Loucy (cell line): ENCODE results near the gene SAXO1.

Source experiments
- EZH2phosphoT487 ChIP-seq: fragments of 200-600 bp; IDR thresholded peaks from 2 replicates; pipeline ENCODE4 v1.6.1; 2018; ENCODE audit warnings: antibody characterized with exemption, mild to moderate bottlenecking, moderate library complexity, borderline replicate concordance
- TF ChIP-seq, protein P1 (sequence below): fragments of 200-600 bp; sonication (generic); conservative IDR thresholded peaks from 2 replicates; pipeline ENCODE4 v1.5.1; 2014; ENCODE audit warnings: mild to moderate bottlenecking, antibody characterized with exemption, low read length

DNA sequence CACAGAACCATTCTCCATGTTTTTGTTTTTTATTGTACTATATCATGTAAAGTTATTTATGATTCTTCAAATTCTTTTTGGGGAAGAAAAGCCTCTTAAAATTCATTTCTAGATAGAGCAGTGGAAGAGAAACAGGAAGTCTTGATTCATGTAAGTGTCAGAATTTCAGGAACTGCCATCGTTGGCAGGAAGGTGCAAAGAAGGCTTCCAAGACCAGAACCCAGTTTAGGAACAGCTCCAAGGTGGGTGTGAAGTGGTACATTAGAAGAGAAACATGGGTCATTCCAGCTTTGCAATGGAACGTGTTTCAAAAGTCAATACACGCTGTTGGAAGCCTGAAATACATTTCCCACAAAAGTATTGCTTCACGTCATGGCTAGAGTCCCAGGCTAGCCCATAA, 14.8 kb downstream of the SAXO1 start:
- TF ChIP-seq, protein P1, sequence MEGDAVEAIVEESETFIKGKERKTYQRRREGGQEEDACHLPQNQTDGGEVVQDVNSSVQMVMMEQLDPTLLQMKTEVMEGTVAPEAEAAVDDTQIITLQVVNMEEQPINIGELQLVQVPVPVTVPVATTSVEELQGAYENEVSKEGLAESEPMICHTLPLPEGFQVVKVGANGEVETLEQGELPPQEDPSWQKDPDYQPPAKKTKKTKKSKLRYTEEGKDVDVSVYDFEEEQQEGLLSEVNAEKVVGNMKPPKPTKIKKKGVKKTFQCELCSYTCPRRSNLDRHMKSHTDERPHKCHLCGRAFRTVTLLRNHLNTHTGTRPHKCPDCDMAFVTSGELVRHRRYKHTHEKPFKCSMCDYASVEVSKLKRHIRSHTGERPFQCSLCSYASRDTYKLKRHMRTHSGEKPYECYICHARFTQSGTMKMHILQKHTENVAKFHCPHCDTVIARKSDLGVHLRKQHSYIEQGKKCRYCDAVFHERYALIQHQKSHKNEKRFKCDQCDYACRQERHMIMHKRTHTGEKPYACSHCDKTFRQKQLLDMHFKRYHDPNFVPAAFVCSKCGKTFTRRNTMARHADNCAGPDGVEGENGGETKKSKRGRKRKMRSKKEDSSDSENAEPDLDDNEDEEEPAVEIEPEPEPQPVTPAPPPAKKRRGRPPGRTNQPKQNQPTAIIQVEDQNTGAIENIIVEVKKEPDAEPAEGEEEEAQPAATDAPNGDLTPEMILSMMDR, result no peak
- TF ChIP-seq EZH2phosphoT487, result no peak
